ENCODE results near the gene ITIH3.

Gene ITIH3

DNA sequence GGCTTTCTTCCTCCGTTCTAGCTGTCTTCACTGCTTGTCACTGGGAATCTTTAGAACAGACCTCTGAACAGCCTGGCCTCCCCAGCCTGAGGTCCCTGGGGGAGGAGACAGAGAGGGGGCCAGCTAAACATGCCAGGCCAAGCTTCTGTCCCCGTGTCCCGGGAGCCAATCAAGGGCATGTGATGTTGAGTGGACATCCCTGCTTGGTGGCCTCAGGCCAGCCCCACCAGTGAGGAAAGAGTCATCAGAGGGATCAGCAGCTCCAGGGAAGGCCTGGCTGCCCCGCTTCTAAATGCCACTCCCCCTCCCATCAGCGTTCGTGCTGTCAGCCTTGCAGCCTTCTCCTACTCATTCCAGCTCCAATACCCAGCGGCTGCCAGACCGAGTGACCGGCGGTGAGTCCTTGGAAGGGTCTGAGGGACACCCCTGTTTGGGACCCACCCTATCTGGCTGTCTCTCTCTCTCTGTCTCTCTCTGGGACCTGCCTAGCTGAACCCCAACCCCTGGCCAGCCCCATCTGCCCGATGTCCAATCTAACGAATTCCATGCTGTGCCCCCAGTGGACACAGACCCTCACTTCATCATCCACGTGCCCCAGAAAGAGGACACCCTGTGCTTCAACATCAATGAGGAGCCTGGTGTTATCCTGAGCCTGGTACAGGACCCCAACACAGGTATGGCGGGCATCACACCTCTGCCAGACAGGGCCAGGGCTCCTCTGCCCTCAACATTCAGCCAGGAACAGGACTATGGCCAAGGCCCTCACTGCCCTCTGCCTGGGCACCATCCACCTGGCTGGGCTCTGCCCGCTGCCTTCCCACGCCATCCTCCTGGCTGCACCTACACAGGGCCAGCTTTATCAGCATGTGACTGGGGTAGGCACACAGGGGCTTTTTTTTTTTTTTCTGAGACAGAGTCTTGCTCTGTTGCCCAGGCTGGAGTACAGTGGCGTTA lies 6.6 kb upstream of the ITIH3 start:
- no peaks in the 10 kb centered on the region for H3K9me3 Mint-ChIP-seq (ENCODE audit: low read depth)
- H3K27me3 Mint-ChIP-seq = no peaks in the 10 kb centered on the region
- H3K4me3 Mint-ChIP-seq = no peak overlapping the region
- H3K27ac Mint-ChIP-seq = no peak overlapping the region
- H3K36me3 Mint-ChIP-seq = no peaks in the 10 kb centered on the region
- no peaks in the 10 kb centered on the region for H3K4me1 Mint-ChIP-seq (ENCODE audit: low read depth)

DNA sequence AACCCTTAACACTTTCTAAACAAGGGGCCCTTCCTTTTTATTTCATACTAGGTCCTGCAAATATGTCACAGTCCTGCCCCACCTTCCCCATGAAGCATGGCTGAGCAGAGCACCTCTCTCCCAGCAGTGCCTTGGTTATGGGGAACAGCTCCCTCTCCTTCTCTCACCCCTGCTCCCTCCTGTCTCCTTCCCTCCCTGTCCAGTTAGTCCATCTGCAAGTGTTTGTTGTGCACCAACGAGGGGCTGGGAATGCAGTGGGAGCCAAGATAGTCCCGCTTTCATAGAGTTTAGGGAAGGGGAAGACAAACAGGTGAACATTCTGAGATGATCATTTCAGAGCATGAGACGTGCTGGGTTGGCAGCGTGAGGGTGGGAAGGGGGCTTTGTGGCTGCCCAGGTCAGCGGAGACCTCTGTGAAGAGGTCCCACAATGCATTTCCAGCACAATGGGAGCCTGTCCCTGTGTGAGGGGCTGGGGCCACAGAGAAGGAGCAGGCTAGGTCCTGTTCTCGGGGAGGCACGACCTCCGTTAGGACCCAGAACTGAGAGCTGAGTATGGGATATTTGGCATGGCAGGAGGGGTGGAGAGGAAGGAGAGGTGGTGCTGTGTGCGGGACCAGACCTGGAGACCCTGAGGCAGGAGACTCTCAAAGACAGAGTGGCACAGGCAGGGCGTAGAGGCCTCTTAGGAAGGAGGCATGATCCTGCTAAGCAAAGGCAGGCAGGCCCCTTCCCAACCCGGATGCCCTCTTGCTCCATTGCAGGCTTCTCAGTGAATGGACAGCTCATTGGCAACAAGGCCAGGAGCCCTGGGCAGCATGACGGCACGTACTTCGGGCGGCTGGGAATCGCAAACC lies 5.5 kb upstream of the ITIH3 start:
- no peak overlapping the region for H3K27ac Mint-ChIP-seq
- no peak overlapping the region for H3K4me3 Mint-ChIP-seq
- no peaks in the 10 kb centered on the region for H3K4me1 Mint-ChIP-seq (ENCODE audit: low read depth)
- no peaks in the 10 kb centered on the region for H3K36me3 Mint-ChIP-seq
- H3K9me3 Mint-ChIP-seq (ENCODE audit: low read depth) = no peaks in the 10 kb centered on the region
- no peaks in the 10 kb centered on the region for H3K27me3 Mint-ChIP-seq

DNA sequence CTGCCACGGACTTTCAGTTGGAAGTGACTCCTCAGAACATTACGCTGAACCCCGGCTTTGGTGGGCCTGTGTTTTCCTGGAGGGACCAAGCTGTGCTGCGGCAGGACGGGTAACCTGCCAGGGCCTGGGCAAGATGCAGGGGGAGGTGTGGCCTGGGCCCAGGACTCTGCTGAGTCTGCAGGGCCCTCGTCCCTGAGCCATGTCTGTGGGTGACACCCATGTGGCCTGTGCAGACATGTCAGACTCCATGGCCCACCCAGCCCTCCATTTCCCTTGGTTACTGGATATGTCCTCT lies 4.9 kb upstream of the ITIH3 start:
- H3K27me3 Mint-ChIP-seq = no peaks in the 10 kb centered on the region
- no peaks in the 10 kb centered on the region for H3K4me1 Mint-ChIP-seq (ENCODE audit: low read depth)
- H3K27ac Mint-ChIP-seq = no peak overlapping the region
- no peak overlapping the region for H3K4me3 Mint-ChIP-seq
- no peaks in the 10 kb centered on the region for H3K9me3 Mint-ChIP-seq (ENCODE audit: low read depth)
- no peaks in the 10 kb centered on the region for H3K36me3 Mint-ChIP-seq

DNA sequence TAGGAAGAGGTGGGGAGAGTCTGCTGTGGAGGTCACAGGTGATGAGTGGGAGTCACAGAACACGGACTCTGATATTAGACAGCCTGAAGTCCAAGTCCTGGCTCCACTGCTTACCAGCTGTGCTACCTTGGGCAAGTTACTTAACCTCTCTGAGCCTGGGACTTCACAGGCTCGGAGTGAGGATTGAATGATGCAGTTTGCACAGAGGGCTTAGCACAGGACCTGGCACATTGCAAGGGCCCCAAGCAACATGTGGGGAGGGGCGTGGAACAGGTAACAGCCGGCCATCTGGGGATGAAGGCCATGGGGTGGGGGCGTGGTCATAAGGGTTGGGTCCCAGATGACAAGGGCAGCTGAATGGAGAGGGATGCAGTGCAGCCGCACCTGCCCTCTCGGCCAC lies 4.3 kb upstream of the ITIH3 start:
- Mint-ChIP-seq H3K4me1 (ENCODE audit: low read depth) (no peaks in the 10 kb centered on the region), H3K4me3 (no peak overlapping the region), H3K36me3 (no peaks in the 10 kb centered on the region), H3K27ac (no peak overlapping the region), H3K9me3 (ENCODE audit: low read depth) (no peaks in the 10 kb centered on the region), H3K27me3 (no peaks in the 10 kb centered on the region)

DNA sequence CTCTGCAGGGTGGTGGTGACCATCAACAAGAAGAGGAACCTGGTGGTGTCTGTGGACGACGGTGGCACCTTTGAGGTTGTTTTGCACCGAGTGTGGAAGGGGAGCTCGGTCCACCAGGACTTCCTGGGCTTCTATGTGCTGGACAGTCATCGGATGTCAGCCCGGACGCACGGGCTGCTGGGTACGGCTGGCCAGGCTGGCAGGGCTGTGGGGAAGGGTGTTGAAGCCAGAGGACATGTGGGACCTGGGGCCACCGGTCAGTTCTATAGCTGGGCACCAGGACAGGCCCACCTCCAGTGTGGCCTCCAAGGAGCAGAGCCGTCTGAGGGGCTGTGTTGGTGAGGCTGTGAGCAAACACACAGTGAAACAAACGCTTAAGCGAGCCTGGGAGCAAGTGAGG lies 3.9 kb upstream of the ITIH3 start:
- H3K36me3 Mint-ChIP-seq = no peaks in the 10 kb centered on the region
- H3K27me3 Mint-ChIP-seq = no peaks in the 10 kb centered on the region
- no peak overlapping the region for H3K4me3 Mint-ChIP-seq
- no peak overlapping the region for H3K27ac Mint-ChIP-seq
- H3K9me3 Mint-ChIP-seq (ENCODE audit: low read depth) = no peaks in the 10 kb centered on the region
- no peaks in the 10 kb centered on the region for H3K4me1 Mint-ChIP-seq (ENCODE audit: low read depth)

DNA sequence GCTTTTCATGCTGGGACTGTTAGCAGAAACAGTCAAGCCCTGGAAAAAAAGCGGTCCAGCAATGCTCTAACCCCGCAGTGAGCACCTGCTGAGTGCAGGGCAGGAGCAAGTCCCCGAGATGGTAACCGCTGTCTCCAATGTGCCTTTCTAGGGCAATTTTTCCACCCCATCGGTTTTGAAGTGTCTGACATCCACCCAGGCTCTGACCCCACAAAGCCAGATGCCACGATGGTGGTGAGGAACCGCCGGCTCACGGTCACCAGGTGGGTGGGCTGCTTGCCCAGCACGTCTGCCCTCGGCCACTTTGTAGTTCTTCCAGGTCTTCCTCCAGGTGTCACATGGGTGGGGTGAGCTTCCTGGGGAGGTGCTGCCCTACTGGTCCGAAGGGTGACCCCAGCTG lies 3.2 kb upstream of the ITIH3 start:
- H3K27ac Mint-ChIP-seq = no peak overlapping the region
- no peaks in the 10 kb centered on the region for H3K9me3 Mint-ChIP-seq (ENCODE audit: low read depth)
- no peak overlapping the region for H3K4me3 Mint-ChIP-seq
- no peaks in the 10 kb centered on the region for H3K36me3 Mint-ChIP-seq
- no peaks in the 10 kb centered on the region for H3K4me1 Mint-ChIP-seq (ENCODE audit: low read depth)
- no peaks in the 10 kb centered on the region for H3K27me3 Mint-ChIP-seq

DNA sequence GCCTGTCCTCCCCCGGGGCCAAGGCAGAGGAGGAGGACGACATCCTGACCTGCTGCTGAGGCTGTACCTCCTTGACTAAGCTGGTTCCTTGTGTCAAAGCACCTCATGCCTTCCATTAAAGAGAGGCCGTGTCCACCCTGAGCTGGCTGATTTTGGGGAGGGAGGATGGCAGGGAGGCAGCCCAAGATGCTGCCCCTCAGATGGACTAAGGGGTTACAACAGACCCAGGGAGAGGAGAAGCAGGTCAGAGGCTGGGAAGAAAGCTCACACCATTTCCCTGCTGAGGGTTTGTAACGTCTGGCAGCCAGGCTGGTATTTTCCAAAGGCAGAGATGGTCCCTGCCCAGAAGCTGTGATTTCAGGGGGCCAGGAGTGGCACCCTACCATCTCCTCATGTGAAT lies 2.7 kb upstream of the ITIH3 start:
- H3K36me3 Mint-ChIP-seq = no peaks in the 10 kb centered on the region
- H3K4me3 Mint-ChIP-seq = no peak overlapping the region
- no peaks in the 10 kb centered on the region for H3K9me3 Mint-ChIP-seq (ENCODE audit: low read depth)
- H3K27ac Mint-ChIP-seq = no peak overlapping the region
- no peaks in the 10 kb centered on the region for H3K4me1 Mint-ChIP-seq (ENCODE audit: low read depth)
- H3K27me3 Mint-ChIP-seq = no peaks in the 10 kb centered on the region

DNA sequence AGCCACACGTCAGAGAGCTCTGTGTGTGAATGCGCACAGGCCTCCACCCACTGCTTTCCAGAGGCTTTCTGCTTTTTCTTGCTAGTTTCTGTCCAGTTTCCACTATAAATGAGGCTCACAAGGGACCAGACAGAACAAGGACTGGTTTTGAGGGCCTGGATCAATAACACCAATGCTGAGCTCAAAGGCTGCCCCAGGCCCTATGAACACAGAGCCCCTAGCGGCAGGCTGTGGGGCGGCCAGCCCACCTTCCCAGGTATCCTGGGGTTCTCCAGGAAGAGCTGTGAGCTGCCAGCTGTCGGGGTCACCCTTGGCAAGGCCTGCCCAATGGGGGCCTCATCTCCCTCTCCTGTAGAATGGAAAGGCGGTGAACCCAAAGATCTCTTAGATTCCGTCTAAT lies 2.2 kb upstream of the ITIH3 start:
- H3K36me3 Mint-ChIP-seq = no peaks in the 10 kb centered on the region

DNA sequence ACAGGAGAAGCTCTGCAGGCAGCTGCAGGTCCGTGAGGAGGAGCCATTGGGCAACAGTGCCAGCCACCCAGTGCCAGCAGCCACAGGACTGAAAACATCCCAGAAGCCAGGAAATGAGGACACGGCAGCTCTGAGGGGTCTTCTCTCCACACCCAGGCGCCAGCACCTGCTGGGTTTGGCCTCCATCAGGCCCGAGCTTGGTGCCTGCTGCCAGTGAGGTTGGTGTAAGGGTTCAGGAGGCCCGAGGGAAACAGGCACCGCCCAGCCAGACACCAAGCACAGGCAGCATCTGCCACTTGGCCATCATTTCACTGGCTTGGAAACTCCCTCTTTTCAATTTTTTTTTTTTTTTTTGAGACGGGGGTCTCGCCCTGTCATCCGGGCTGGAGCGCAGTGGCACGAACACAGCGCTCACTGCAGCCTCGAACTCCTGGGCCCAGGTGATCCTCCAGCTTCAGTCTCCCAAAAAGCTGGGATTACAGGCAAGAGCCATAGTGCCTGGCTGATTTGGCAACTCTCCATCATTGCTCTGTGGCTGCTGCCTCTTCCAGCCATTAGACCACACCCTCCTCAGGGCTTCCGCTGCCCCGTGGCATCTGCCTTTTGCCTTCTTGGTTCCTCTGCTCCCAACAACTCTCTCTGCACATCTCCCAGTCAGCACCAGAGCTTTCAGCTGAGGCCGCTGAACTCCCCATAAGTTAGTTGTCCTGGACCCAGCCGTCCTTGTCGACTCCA lies 1.5 kb upstream of the ITIH3 start:
- Mint-ChIP-seq H3K9me3 (ENCODE audit: low read depth) (no peaks in the 10 kb centered on the region), H3K4me3 (no peak overlapping the region), H3K36me3 (no peaks in the 10 kb centered on the region), H3K27me3 (no peaks in the 10 kb centered on the region), H3K4me1 (ENCODE audit: low read depth) (no peaks in the 10 kb centered on the region), H3K27ac (no peak overlapping the region)

More for the DNA sequence above, 2.2 kb upstream of the ITIH3 start:
- Mint-ChIP-seq H3K4me3 (no peak overlapping the region), H3K9me3 (ENCODE audit: low read depth) (no peaks in the 10 kb centered on the region), H3K27me3 (no peaks in the 10 kb centered on the region), H3K4me1 (ENCODE audit: low read depth) (no peaks in the 10 kb centered on the region), H3K27ac (no peak overlapping the region)

DNA sequence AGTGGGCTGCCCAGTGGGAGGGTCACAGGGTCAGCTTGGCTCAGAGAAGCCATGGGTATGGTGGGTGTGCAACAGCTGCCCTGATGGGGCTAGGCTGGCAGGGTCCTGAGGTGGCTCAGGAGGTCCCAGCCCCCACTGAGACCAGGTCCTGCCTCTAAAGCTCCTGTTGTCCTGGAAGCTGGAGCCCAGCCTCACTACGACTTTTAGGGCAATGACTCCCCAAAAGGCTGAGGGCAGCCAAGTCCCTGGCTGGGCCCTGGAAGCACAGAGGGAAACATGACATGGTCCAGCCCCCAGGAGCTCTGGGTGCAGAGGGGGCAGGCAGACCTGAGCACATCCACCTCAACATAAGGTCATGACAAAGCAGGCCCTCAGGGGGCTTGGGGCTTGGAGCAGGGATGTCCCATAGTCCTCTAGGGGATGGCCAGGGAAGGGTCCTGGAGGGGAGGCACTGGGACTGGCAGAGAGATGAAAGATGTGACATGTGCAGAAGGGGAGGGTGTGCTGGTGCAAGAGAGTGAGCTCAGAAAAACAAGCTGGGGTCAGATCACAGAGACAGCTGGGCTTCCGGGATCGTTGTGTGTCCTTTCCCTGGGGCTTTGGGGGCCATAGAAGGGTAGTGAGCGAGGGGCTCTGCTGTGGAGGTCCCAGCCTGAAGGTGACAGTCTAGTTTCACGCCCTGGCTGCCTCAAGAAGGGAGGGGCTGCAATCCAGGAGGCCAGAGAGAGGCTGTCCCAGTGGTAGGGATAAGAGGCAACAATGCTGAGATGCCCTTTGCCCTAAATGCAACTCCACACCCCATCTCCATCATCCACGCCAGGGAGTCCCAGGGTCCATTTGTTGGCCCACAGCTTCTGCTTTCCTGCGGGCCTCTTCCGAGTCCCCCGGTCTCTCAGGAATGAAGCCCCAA lies 639 bp upstream of the ITIH3 start:
- no peaks in the 10 kb centered on the region for H3K27me3 Mint-ChIP-seq
- no peak overlapping the region for H3K4me3 Mint-ChIP-seq
- H3K9me3 Mint-ChIP-seq (ENCODE audit: low read depth) = no peaks in the 10 kb centered on the region
- H3K36me3 Mint-ChIP-seq = no peaks in the 10 kb centered on the region
- no peaks in the 10 kb centered on the region for H3K4me1 Mint-ChIP-seq (ENCODE audit: low read depth)
- no peak overlapping the region for H3K27ac Mint-ChIP-seq

DNA sequence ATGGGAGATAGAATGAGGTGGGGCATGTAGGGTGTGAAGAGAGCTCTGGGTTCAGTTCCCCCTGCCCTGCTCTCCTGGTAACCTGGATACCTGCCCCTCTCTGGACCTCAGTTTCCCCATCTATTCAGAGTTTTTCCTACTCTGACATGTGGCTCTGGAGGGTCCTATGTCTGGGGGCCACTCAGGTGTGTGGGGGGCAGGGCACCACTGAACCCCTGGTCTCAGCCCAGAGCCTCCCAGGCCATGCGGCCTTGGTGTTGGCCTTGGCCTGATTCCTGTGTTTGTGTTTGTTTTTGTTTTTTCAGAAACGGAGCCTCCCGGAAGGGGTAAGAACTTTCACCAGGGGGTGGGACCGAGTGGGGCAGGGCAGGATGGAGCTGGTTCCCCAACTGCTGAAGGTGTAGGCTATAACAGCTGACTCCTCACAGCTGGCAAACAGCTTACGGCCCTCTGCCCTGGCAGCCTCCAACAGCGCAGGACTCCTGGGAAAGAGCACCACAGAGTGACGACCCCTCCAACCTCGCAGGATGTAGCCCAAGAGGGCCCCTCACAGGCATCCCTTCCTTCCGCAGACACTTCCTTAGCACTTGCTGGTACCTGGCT lies 803 bp downstream of the ITIH3 start:
- Mint-ChIP-seq H3K27me3 (peaks cover 1% of the 10 kb centered on the region), H3K4me3 (no peak overlapping the region), H3K9me3 (ENCODE audit: low read depth) (no peaks in the 10 kb centered on the region), H3K4me1 (ENCODE audit: low read depth) (no peaks in the 10 kb centered on the region), H3K27ac (no peak overlapping the region), H3K36me3 (no peaks in the 10 kb centered on the region)

DNA sequence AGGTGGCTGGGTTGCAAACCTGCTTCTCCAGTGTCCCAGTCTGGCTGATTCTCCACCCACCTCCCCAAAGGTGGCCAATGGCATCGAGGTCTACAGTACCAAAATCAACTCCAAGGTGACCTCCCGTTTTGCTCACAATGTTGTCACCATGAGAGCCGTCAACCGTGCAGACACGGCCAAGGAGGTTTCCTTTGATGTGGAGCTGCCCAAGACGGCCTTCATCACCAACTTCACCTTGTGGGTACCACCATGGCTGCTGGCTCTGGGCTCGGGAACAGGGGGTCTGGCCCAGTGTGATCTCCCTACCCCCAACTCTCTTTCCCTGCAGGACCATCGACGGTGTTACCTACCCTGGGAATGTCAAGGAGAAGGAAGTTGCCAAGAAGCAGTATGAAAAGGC lies 1.8 kb downstream of the ITIH3 start:
- Mint-ChIP-seq H3K27me3 (peaks cover 1% of the 10 kb centered on the region), H3K27ac (no peak overlapping the region), H3K4me3 (no peak overlapping the region), H3K9me3 (ENCODE audit: low read depth) (no peaks in the 10 kb centered on the region), H3K4me1 (ENCODE audit: low read depth) (no peaks in the 10 kb centered on the region), H3K36me3 (no peaks in the 10 kb centered on the region)

DNA sequence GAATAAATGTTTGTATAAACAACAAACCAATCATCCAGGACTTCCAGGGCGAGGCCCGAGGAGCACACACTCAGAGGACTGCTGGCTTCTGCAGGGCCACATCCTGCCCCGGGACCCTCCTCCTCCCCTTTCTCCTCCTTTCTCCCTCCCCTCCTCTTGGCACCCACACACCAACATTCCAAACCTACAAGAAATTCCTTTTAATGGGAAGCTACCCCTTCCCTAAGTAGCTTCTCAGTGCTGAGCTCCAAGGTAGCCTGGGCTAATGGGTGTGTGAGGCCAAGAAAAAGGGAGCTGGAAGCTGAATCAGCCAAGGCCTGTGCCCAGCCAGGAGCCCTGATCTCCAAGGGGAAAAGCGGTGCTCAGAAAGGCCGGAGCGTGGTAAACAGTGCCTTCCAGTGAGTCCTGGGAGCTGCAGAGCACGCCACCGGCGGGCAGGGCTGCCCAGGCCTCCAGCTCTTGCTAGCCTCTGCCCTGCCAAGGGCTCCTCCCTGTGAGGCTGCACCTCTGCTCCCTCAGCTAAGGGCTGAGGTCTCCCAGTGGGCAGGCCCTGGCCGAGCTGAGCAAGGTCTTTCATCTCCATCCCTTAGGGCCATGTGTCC lies 3.9 kb downstream of the ITIH3 start:
- peaks cover 1% of the 10 kb centered on the region for H3K27me3 Mint-ChIP-seq
- no peaks in the 10 kb centered on the region for H3K4me1 Mint-ChIP-seq (ENCODE audit: low read depth)
- no peak overlapping the region for H3K4me3 Mint-ChIP-seq
- H3K27ac Mint-ChIP-seq = no peak overlapping the region
- H3K36me3 Mint-ChIP-seq = no peaks in the 10 kb centered on the region
- H3K9me3 Mint-ChIP-seq (ENCODE audit: low read depth) = no peaks in the 10 kb centered on the region

Measured in activated naive CD8-positive, alpha-beta T cell (primary cell).